HG02981 (cell line): Measurements from ENCODE around the gene SVEP1.
"Not testable (repeated sequence)": the region's sequence is repeated elsewhere in the genome, so short reads cannot be mapped to it uniquely, and the experiment has no call there.

Source experiments
- ATAC-seq: cut with Tn5 transposase; IDR thresholded peaks from one replicate; pipeline ENCODE4 v1.9.1; 2021; ENCODE audit warnings: mild to moderate bottlenecking, moderate library complexity; ENCODE audit not compliant: unreplicated experiment

Gene SVEP1

DNA sequence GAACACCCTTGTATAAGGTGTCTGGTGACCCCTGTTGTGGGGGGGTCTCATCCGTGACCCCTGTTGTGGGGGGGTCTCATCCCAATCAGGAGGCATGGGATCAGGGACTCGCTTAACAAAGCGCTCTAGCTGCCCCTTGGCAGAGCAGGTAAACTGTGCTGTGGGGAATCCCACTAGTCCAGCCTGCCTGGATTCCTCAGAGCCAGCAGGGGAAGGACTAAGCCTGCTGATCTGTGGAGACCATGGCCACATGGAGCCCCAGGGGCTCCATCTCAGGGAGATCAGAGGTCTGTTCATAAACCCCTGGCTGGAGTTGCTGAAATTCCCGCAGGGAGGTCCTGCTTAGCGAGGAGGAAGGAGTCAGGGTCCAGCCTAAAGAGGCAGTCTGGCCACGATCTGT, 196.1 kb downstream of the SVEP1 start:
- no peak for ATAC-seq

DNA sequence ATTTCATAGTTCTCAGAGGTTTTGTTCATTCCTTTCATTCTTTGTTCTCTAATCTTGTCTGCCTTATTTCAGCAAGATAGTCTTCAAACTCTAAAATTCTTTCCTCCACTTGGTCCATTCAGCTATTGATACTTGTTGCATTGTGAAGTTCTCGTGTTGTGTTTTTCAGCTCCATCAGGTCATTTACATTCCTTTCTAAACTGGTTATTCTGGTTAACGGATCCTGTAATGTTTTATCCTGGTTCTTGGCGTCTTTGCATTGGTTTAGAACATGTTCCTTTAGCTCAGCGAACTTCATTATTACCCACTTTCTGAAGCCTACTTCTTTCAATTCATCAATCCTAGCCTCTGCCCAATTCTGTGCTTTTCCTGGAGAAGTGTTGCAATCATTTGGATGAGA, 196.8 kb downstream of the SVEP1 start:
- ATAC-seq = no peak

- ATAC-seq = no peak
Observed at GRCh38 chr9:110371411-110372007, 208.0 kb downstream of the SVEP1 start.

- no peak for ATAC-seq
Observed at GRCh38 chr9:110370315-110370714, 209.2 kb downstream of the SVEP1 start.

DNA sequence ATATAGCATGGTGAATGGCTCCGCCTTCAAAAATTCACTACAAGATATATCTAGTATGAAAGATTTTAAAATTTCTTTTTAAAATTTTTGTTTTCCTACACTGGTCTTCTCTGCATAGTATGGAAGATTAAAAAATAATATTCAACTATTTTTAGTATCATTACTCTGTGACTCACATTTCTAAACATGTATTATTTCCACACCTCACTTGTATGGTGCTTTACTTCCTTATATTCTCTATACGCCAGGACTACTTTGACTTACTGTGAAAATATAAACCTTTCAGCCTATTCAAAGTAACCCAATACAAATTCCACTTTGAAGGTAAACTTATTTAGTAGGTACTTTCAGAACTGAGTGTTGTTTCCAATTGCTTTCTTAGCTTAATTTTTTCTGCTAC, 215.1 kb downstream of the SVEP1 start:
- ATAC-seq = no peak

DNA sequence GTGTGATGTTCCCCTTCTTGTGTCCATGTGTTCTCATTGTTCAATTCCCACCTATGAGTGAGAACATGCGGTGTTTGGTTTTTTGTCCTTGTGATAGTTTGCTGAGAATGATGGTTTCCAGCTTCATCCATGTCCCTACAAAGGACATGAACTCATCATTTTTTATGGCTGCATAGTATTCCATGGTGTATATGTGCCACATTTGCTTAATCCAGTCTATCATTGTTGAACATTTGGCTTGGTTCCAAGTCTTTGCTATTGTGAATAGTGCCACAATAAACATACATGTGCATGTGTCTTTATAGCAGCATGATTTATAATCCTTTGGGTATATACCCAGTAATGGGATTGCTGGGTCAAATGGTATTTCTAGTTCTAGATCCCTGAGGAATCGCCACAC, 220.5 kb downstream of the SVEP1 start:
- not testable (repeated sequence) for ATAC-seq

GRCh38 chr9:110357505-110357904, 222.0 kb downstream of the SVEP1 start:
- no peak for ATAC-seq

- no peak for ATAC-seq
Observed at GRCh38 chr9:110356639-110357395, 222.7 kb downstream of the SVEP1 start.

DNA sequence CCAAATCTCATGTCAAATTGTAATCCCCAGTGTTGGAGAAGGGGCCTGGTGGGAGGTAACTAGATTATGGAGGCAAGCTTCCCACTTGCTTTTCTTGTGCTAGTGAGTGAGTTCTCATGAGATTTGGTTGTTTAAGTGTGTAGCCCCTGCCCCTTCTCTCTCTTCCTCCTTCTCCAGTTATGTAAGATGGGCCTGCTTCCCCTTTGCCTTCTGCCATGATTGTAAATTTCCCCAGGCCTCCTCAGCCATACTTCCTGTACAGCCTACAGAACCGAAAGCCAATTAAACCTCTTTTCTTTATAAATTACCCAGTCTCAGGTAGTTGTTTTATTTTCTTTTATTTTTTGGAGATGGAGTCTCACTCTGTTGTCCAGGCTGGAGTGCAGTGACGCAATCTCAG, 223.6 kb downstream of the SVEP1 start:
- ATAC-seq = no peak

GRCh38 chr9:110351009-110351467, 228.5 kb downstream of the SVEP1 start:
- no peak for ATAC-seq

- no peak for ATAC-seq
Observed at GRCh38 chr9:110346325-110346724, 233.2 kb downstream of the SVEP1 start.

DNA sequence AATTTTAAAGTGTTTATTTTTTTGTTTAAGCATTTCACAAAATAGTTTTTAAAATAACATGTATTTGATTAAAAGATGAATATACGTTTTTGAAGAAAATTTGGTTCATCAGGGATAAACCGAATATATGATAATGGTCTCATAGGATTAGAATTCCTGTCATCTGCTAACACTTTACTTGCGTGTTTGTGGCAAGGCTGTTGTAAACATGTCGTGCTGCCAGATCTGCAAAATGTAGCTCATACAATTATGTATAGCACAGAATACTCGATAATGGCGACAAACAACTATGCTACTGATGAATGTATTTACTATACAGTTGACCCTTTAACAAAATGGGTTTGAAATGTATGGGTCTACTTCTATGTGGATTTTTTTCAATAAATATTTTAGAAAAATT, 234.7 kb downstream of the SVEP1 start:
- ATAC-seq = no peak

- no peak for ATAC-seq
Observed at GRCh38 chr9:110343551-110343950, 236.0 kb downstream of the SVEP1 start.

GRCh38 chr9:110340306-110340705, 239.2 kb downstream of the SVEP1 start:
- no peak for ATAC-seq

DNA sequence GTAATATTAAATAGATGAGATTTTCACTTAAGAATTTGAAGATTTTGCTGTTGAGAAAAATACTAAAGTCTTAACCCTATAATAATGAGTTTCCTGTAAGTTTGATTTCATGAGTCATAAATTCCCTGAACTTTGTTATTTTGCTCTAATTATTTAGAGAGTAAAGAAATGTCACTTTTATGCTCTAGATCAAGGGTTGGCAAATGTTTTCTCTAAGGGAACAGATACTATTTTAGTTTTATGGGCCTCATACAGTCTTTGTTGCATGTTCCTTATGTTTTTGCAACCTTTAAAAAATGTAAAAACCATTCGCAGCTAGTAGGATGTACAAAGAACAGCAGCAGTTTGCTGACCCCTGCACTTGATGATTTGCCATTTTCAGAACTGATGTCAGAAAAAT, 241.4 kb downstream of the SVEP1 start:
- ATAC-seq = no peak

DNA sequence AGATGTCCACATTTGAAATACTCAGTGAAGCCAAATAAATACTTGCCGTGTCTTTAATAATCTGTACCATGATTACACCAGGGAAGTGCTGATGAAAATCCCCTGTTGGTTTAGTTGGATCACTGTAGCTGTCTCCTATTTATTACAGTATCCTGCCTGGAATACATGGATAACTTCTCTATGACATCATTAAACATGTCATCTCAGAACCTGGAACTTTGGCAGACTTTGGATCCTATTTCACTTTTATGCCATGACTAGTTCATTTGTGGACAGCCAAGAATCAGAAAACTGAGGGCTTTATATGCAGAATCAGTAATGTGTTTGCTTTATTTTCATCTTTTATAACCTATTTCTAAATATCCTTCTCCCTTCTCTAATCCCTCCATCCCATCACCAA, 241.8 kb downstream of the SVEP1 start, which contains the start of gene TXNDC8:
Gene TXNDC8, minus strand, starts transcription at position 137 of the 400 bp plus-strand sequence.
- no peak for ATAC-seq

DNA sequence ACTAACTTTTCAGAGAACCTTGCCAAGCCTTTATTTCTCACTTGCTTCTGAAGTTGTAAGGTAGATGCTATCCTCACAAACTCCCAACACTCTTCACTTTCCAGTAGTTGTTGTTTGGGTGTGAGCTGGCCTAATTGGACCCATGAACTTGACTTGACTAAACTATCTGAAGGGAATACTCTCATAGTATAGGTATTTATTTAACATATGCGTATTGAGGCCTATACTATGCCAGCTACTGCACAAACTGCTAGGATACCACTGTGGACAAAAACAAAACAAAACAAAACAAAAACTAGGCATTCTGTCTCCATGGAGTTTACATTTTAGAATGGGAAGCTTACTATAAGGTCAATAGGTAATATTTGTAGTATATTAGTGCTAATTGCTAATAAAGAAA, 243.2 kb downstream of the SVEP1 start:
- ATAC-seq = no peak

- no peak for ATAC-seq
Observed at GRCh38 chr9:110334871-110335270, 244.7 kb downstream of the SVEP1 start.

GRCh38 chr9:110334183-110334582, 245.4 kb downstream of the SVEP1 start:
- ATAC-seq = peak; percentile 68

GRCh38 chr9:110332766-110333165, 246.8 kb downstream of the SVEP1 start:
- no peak for ATAC-seq

- ATAC-seq = no peak
Observed at GRCh38 chr9:110330484-110331105, 248.9 kb downstream of the SVEP1 start.

DNA sequence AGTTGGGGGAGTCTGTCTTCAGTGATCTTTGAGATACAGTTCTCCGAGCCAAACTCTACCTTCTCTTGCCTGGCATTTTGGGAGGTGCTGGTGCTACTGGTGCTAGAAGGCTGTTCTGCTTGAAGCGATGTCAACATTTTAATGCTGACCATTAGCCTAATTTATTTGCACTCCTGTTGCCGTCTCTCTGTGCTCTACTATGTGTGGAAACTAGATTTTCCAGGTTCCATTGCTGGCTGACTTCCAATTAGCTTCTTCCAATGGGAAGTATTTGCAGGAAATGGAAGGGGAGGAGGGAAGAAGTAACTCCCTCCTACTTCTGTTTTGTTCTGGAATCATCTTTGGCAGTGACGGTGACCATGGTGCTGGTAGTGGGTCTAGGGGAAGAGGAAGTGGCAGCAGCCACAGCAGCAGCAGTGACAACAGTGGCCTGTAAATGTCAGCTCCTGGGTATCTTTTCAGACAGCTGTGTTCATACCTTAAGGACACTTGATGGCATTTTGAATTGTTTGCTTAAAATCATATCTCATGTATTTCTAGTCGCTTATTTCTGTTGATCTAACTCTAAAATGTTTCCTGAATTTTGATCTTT, 249.8 kb downstream of the SVEP1 start:
- no peak for ATAC-seq
